Amygdala (tissue), 56 donors: Measurements from ENCODE around the gene LTA.

Source experiments
- DNase-seq, 56 donors: peaks; one replicate each; lab custom pipeline; 2025; lab: John Stamatoyannopoulos, UW

LTA gene

GRCh38 chr6:31621320-31621939 lies 49.3 kb downstream of the LTA start:
- DNase-seq = no peak

- no peak for DNase-seq
Measured at GRCh38 chr6:31621991-31622390, 49.9 kb downstream of the LTA start.

GRCh38 chr6:31622684-31623091 lies 50.6 kb downstream of the LTA start:
- no peak for DNase-seq
